ENCODE measurements around the gene ENG. TPM values are rescaled to one million over a fixed set of nuclear protein-coding genes. Genes with fewer than 3 reads are reported as not detected.
A peak's percentile ranks its signal among the peaks of the same experiment; 100 is the strongest.

Gene ENG
- total and polyA plus RNA-seq, 2 experiments from 2014 or later = 1.4 to 2.6 TPM

- Histone ChIP-seq H3K4me3 (no peak overlapping the region), H3K4me2 (peak overlapping the region; percentile 60; the same call in 1 of the 2 replicates), H3K79me2 (replicated peaks; ENCODE audit: insufficient read depth) (no peaks in the 10 kb centered on the region), H4K20me1 (replicated peaks; ENCODE audit: insufficient read depth) (no peaks in the 10 kb centered on the region), H2AFZ (peak overlapping the region; percentile 80), H3K4me1 (ENCODE audit: insufficient read depth) (peaks cover 9% of the 10 kb centered on the region), H3F3A (replicated peaks; ENCODE audit: low read depth) (peaks cover 11% of the 10 kb centered on the region; the same call in 1 of the 2 replicates), H3K9me2 (ENCODE audit: insufficient read depth) (no peaks in the 10 kb centered on the region), H3K27me3 (ENCODE audit: insufficient read depth) (no peaks in the 10 kb centered on the region), H3K27ac (ENCODE audit: low read depth) (no peak overlapping the region), H3K36me3 (ENCODE audit: insufficient read depth) (no peaks in the 10 kb centered on the region)
- ATAC-seq (peak; percentile 20), DNase-seq (ENCODE audit: low spot score) (peak; percentile 87)
- Mint-ChIP-seq H3K9me3 (peaks cover 2% of the 10 kb centered on the region; the same call in 1 of the 3 replicates), H3K4me3 (no peak overlapping the region; the same call in 2 of the 3 replicates), H3K27ac (peak overlapping the region; percentile 59; the same call in 1 of the 2 replicates), H3K27me3 (ENCODE audit: insufficient read depth, low read depth, poor library complexity) (peaks cover 11% of the 10 kb centered on the region), H3K36me3 (ENCODE audit: low read depth) (no peaks in the 10 kb centered on the region; the same call in 2 of the 3 replicates), H3K4me1 (peaks cover 24% of the 10 kb centered on the region)
- TF ChIP-seq REST (IDR thresholded peaks at IDR 0.05; ENCODE audit: unreplicated experiment) (no peak), EZH2 (IDR thresholded peaks at IDR 0.05; ENCODE audit: low read depth, unreplicated experiment) (no peak), STAT1 (IDR thresholded peaks at IDR 0.05; ENCODE audit: unreplicated experiment) (no peak), JUNB (IDR thresholded peaks at IDR 0.05; ENCODE audit: unreplicated experiment) (no peak), NANOG (IDR thresholded peaks at IDR 0.05; ENCODE audit: borderline replicate concordance) (no peak), EZH2phosphoT487 (IDR thresholded peaks at IDR 0.05; ENCODE audit: unreplicated experiment) (no peak), ETS1 (IDR thresholded peaks at IDR 0.05) (no peak), ZNF331 (CRISPR knock-in tag; IDR thresholded peaks at IDR 0.05; ENCODE audit: low read depth) (no peak), CTCF (conservative IDR thresholded peaks at IDR 0.05; ENCODE audit: low read depth in 2 of 2) (no peak), POLR2AphosphoS5 (IDR thresholded peaks at IDR 0.05; ENCODE audit: low read depth) (no peak), CREB1 (CRISPR knock-in tag; IDR thresholded peaks at IDR 0.05; ENCODE audit: low read depth) (no peak)
Measured at GRCh38 chr9:127776195-127776923, 78.1 kb downstream of the ENG start.

All from GM23338 (cell line).